GM19043 (cell line): ENCODE measurements around the gene TWIST2.

ENCODE experiments used
- ATAC-seq: cut with Tn5 transposase; IDR thresholded peaks from one replicate; pipeline ENCODE4 v1.9.1; 2021; ENCODE audit warnings: low read depth; ENCODE audit not compliant: unreplicated experiment

The TWIST2 gene

DNA sequence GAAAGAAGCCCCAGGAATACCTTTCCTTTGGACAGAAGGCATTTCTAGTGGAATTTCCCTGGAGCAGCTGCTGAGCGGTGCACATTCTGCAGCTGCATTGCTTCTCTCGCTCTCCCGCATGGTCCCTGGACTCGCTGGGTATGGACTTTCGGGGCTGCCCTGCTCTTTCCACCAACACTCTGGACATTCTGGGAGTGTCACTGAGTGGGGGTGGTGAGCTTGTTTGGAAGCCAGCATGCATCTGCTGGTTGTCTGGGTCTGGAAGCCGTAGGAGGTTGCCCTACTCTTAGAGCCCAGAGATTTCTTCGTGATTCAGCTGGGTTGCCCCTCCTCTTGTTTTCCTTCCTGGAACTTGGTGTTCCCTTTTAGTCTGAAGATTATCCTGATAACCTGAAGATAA lies 52.6 kb downstream of the TWIST2 start:
- ATAC-seq: no peak

DNA sequence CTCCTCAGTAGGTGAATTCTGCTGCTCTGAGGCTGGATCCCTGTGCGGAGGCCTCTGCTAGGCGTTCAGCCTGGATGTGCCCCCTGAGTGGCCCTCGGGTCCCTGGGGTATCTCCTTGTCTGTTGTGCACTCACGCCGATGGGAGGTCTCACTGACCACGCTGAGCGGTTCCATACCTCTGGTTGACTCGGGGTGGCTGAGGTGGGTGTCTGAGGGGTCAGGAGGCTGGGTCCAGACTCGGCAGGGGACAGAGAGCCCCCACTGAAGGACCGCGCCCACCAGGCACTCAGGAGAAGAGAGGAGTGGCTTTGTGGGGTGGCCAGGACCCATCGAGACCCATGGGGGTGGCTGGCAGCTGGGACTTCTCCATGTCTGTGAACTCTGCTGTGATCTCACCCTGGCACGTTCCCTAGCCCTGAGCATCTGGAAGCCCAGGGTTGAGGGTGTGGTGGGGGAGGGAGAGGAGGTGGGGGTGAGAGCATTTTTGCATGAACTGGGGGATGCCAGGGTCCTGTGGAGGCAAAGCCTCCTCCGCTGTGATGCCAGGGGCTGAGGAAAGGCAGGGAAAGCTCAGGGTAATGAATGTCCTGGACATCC lies 53.7 kb downstream of the TWIST2 start:
- no peak for ATAC-seq

DNA sequence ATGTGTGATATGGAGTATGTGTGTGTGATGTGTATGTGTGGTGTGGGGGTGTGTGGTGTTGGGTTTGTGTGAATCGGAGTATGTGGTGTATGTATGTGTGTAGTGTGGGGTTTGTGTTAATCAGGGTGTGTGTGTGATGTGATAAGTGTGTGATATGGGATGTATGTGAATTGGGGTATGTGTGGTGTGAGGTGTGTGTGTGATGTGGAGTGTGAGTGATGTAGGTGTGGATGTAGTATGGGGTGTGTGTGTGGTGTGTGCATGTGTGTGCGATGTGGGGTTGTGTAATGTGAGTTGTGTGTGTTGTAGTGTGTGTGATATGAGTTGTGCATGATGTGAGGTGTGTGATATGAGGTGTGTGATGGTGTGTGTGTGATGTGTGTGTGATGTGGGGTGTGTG lies 54.4 kb downstream of the TWIST2 start:
- no peak for ATAC-seq

DNA sequence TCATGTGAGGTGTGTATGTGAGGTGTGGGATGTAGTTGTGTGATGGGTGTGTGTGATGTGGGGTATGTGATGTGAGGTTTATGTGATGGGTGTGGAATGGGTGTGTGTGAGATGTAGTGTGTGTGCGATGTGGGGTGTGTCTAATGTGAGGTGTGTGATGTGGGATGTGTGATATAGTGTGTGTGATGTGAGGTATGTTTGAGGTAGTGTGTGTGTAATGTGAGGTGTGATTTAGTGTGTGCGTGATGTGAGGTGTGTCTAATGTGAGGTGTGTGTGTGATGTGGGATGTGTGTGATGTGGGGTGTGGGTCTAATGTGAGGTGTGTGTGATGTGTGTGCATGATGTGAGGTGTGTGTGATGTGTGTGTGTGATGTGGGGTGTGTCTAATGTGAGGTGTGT lies 55.3 kb downstream of the TWIST2 start:
- ATAC-seq: no peak

DNA sequence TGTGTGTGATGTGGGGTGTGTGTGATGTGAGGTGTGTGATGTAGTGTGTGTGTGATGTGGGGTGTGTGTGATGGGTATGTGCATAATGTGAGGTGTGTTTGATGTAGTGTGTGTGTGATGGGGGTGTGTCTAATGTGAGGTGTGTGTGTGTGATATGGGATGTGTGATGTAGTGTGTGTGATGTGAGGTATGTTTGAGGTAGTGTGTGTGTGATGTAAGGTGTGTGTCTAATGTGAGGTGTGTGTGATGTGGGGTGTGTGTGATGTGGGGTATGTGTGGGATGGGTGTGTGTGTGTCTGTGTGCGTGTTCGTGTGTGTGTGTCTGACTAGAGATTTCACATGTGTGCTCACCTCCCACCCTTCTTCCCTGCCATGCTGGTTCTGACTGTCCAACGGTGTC lies 56.3 kb downstream of the TWIST2 start:
- ATAC-seq: no peak

DNA sequence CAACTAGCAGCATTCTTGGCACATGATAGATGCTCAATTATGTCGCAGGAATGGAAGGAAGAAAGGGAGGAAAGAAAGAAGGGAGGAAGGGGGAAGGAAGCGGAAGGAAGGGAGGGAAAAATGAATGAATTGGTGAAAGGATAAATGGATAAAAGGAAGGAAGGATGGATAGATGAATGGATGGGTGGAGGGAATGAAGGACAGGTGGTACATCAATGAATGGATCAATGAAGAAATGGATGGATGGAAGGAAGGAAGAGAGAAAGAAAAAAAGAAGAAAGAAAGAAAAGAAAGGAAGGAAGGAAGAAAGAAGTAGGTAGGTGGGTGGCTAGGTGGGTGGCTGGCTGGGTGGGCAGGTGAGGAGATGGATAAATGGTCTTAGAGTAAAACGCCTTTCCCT lies 56.8 kb downstream of the TWIST2 start:
- no peak for ATAC-seq

DNA sequence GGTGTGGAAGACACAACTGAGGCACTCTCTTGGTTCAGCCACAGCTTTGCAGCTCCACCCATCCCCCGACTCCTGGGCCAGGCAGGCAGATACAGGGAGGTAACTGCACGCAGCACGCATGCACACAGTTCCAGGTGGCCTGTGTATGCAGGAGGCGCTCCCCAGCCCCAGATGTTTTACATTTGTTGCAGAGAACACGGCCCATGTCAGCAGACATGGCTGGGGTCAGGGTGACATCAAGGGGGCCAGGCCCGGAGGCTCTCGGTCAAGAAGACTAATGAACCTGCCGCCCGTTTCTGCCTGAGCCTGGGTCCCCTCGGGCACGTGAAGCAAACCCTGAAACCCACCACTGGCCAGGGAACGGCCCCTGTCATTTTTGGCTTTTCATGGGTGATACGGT lies 57.3 kb downstream of the TWIST2 start:
- ATAC-seq: no peak

DNA sequence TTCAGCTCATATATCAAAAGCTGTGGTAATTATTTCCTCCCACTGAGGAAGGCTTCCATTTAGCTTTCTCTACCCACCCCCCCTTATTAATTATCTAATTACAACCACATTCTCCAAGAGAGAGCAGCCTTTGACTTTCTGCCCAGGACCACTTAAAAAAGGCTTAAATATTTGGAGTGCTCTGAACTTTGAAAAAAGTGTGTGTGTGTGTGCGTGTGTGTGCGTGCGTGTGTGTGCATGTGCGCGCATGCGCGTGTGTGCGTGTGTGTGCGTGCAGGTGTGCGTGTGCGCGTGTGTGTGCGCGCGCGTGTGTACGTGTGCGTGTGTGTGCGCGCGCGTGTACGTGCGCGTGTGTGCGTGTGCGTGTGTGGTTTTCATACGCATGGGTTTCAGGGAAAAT lies 57.8 kb downstream of the TWIST2 start:
- ATAC-seq: no peak

DNA sequence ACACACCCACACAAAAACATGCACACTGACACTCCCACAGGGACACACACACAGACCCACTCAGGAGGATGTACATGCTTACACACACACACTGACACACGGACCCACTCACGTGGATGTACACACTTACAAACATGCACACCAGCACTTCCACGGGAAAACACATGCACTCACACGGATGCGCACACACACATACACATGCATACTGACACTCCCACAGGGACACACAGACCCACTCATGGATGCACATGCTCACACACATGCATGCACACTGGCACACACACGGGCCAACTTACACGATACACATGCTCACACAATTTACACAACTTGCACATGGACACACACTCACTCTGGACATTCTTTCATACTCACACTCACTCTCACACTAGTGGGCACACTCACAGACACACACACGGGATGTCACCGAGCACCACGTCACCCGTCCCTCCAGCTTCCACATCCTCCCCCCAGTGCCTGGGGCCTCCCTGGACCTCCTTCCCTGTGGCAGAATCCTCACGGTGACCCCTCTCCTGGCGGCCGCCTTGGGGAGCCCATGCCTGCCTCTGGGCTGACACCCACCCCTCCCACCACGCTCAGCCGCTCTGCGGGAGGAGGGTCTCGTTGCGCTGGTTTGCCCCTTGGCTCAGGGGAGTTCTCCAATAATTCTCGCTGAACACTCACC lies 58.5 kb downstream of the TWIST2 start:
- ATAC-seq: no peak

DNA sequence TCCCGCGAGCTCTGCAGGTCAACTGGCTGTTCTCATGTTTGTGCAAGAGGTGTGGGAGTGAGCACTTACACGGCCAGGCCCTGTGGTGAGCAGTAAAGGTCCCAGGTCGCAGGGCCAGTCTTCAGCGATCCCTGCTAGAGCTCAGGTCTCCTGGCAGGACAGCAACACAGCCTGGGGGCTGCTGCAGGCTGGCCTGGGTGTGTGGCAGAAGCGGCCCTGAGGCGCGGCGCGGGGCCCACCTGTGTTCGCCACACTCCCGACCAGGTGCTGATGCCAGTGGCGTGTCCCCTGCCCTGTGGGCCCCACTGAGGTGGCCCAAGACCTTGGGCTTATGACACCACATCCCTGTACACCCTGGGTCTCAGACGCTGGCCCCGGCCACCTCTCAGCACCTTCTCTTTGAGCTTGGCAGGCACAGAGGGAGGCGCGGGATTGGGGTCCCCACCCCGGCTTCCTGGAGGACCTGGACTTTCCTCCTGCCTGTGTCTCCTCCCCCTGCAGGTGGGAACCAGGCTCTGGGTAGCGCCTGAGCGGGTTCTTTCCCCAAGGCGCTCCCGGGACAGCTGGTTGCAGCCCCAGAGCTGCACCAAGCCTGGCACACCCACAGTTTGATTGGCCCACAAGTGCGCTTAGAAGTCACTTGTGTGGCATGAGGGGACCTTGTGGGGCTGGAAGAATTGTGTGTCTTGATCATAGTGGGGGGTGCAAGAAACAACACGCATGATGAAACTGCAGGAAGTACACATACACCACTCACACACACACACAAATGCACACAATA lies 59.2 kb downstream of the TWIST2 start:
- no peak for ATAC-seq

DNA sequence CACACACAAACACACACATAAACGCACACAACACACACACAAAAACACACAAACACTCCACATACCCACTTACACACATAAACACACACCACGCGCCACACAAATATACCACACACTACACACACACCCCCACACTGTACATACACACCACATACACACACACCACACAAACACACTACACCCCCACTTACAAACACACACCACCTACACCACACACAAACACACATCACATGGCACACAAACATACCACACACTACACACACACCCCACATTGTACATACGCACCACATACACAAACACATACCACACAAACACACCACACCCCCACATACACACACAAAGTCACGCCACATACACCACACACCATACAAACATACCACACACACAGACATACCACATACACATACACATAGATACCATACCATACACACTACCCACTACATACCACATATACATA lies 59.9 kb downstream of the TWIST2 start:
- ATAC-seq: no peak

DNA sequence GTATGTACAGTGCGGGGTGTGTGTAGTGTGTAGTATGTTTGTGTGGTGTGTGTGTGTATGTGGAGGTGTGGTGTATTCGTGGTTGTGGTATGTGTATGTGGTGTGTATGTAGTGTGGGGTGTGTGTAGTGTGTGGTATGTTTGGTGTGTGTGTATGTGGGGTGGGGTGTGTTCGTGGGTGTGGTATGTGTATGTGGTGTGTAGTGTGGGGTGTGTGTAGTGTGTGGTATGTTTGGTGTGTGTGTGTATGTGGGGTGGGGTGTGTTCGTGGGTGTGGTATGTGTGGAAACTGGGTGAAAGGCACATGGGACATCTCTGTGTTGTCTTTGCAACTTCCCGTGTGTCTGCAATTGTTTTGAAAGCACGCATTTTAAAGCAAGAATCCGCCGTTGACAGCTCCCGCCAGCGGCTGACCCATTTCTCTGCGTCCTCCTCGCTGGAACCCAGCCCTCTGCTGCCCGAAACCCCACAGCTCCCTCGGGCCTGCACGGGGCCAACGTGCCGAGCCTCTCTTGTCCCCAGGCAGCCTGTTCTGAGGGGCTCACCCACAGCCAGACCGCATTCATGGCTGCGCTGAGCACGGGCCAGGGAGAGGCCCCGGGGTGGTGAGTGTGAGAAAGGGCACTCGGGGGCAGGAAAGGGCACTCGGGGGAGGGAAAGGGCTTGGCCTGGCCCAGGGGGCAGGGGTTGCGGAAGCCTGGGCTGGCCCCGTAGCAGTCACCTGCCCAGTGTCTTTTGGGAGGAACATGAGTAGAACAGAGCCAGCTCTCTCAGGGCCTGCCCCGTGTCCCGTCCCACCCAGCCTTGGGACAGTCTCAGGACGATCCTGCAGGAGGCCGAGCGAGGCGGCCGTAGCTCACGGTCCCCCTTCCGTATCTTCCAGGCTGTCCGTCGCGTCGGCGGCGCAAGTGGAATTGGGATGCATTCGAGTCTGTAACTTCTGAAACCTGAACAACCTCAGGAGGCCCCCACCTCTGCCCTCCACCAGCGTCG lies 61.4 kb downstream of the TWIST2 start:
- no peak for ATAC-seq

DNA sequence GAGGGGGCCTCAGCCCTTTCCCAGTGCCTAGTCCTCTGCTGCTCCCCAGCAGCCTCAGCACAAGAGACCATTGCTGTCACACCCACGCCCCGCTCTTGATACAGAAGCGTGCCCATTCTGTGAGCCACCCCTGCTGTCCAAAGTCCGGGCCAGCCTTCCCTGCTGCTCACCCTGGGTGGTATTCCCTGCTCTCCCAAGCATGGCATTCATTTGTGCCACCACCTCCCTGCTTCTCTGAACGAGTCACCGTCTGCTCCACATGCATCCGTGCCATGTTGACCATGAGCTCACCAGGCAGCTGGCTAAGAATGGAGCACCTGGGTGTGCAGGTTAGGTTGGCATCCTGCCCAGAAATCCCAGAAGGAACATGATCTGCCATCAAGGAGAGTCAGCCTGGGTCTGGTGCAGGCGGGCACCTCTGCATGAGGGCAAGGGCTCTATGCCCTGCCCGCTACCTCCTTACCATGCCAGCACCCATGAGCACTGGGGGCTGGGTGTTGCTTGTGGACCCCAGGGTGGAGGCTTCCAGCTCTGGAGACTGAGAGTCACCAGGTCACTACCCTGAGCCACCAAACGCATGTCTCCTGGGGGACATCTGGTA lies 63.0 kb downstream of the TWIST2 start:
- ATAC-seq: no peak

DNA sequence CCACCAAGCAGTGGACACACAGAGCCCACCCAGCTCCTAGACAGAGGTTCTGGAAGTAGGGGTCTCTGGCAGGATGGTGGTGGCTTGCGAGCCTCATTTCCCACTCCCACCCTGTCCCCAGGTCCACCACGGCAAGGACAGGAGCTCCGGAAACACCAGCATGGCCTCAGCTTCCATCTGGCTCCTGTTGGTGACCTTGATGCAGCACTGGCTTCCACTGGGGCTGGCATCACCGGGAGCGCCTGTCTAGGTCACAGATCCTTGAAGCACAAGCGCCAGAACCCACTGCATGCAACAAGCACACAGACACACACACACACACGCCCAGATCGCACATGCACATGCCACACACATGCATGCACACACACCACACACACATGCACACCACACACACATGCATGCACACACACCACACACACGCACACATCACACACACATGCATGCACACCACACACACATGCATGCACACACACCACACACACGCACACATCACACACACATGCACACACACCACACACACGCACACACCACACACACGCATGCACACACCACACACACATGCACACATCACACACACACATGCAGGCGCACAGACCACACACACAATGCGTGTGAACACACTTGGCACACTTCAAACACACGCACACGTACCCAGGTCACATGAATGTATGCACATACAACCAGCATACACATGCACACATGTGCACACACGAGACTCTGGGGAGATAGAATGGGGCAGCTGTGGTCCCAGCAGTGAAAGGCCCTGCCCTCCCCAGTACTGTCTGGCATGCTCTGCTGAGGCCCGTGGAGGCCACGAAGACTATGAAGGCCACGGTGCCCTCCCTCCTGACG lies 63.7 kb downstream of the TWIST2 start:
- ATAC-seq: no peak

DNA sequence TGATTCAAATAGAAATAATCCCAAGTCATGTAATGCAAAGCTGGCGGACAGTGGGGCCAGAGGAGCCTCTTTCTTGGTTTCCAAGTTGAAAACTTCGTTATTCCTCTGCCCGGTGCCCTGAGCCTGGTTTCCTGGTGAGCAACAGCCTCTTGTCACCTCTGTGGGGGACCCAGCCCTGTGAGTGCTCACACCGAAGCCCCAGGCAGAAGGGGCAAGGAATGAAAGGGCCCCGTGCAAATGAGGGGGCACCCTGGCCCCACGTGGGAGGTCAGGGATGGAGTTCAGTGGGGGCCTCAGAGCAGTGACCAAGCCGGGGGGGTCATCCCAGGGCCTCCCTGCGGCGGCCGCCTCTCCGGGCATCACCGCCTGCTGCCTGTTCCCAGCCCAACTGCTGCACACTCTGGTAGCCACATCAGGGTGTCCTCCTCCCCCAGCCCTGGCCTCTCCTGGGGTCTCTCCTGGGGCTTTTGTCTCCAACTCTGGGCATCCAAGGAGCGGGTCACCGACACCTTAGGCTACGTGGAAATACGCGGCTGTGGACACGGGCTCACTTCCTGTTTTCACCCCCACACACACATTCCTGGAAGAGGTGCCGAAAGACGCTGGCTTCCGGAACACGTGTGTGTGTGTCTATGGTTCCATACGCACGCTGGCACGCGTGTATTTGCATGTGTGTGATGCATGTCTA lies 64.5 kb downstream of the TWIST2 start:
- ATAC-seq: no peak

DNA sequence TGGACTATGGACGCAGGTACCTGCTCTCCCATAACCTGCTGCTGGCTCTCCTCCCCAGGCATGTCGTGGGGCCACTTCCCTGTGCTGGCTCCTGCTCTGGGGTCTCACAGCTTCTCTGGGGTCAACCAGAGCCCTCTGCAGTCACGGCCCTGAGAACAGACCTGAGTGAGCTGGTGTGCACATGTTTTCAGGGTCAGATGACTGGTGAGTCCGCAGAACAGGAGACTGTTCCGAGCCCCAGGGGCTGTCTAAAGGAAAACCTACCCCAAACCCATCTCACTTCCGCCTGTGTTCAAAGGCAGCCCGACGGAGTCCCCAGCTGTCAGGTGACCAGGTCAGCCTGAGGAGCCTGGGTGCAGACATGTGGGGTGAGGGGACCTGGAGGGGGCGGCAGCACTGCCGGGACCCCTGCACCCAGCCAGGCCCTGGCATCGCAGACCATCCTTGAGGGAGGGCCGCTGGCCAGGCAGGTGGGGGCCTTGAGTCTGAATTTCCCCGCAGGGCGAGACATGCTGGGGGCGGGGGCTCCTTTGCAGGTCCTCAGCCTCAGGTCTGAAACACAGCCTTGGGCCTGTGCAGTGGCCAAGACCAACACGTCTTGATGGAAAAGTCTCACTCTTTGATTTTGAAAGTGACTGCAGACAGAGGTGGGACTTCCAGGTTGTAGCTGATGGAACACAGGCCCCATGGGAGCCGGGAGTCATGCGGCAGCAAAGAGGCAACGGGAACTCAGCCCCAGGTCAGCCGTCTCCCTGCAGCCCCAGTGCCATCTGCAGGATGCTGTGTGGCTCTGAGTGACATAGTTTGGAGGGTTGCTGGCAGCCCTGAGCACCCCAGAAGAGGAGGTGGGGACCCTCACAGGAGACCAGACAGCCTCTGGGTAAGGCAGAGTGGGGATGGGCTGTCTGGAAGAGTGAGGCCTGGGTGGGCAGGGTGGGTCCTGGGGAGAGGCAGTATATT lies 65.3 kb downstream of the TWIST2 start:
- ATAC-seq: no peak

DNA sequence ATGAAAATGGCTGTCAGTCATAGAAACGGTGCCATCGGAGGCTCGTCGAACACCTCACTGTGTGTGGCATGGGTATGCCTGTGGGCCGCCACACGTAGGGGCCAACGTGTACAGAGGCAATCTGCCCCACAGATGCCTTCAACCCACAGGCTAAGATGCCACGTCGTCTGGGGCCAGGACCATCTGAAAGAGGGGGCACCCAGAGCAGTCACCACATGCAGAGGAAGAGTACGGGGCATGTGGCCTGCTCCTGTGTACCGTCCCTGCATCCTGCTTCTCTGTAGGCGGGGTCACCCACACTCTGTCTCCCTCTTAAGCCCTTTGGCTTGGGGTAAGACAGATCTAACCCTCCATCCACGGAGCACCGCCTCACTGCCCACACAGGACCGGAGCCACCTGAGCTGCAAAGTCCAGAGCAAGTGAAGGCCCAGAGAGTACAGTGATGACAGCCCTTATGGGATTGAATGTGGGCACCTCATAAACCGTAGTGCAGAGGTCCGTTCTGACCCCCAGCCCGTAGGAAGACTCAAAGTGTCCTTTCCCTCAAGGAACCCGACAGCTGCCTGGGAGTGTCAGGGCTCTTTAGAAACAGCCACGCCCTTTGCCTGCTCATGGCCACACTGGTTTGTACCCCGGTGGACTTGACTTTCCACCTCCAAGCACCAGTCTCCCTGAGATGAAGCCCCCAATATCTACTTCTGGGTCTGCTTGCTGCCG lies 66.2 kb downstream of the TWIST2 start:
- no peak for ATAC-seq
